ENCODE measurements around the gene LRRC61.
A peak's percentile ranks its signal among the peaks of the same experiment; 100 is the strongest.
"Not testable (repeated sequence)": the region's sequence is repeated elsewhere in the genome, so short reads cannot be mapped to it uniquely, and the experiment has no call there.

LRRC61 gene

DNA sequence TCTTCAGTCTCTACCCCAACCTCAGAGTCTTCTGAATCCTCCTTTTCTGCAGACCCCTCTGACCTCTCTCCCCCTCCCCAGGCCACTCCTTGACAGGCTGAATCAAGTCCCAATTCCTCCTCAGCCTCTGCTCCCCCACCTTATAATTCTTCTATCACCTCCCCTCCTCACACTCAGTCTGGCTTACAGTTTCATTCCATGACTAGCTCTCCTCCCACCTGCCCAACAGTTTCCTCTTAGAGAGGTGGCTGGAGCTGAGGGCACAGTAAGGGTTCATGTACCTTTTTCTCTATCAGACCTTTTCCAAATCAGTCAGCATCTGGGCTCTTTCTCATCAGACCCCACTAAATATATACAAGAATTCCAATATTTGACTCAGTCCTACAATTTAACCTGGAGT is 14.6 kb upstream of the LRRC61 start:
- no peak for DNase-seq

GRCh38 chr7:150311146-150311545 is 12.0 kb upstream of the LRRC61 start:
- no peak for DNase-seq

DNA sequence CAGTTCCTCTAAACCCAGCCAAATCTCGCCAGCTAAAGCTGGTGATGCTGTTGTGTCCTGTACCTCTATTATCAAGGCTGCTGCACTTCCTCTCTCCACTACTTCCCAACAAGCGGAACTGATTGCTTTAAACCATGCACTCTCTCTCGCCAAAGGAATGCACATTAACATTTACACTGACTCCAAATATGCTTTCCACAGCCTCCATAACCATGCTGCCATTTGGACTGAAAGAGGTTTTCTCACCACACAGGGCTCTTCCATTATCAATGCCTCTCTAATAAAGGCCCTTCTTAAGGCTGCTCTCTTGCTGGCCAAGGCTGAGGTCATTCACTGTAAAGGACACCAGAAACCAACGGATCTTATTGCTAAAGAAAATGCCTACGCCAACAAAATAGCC is 11.4 kb upstream of the LRRC61 start:
- DNase-seq = no peak

- DNase-seq = not testable (repeated sequence)
These were observed 10.3 kb upstream of the LRRC61 start for GRCh38 chr7:150312649-150313366.

GRCh38 chr7:150313367-150313809 is 9.8 kb upstream of the LRRC61 start:
- DNase-seq = no peak

GRCh38 chr7:150313870-150314269 is 9.3 kb upstream of the LRRC61 start:
- no peak for DNase-seq

DNA sequence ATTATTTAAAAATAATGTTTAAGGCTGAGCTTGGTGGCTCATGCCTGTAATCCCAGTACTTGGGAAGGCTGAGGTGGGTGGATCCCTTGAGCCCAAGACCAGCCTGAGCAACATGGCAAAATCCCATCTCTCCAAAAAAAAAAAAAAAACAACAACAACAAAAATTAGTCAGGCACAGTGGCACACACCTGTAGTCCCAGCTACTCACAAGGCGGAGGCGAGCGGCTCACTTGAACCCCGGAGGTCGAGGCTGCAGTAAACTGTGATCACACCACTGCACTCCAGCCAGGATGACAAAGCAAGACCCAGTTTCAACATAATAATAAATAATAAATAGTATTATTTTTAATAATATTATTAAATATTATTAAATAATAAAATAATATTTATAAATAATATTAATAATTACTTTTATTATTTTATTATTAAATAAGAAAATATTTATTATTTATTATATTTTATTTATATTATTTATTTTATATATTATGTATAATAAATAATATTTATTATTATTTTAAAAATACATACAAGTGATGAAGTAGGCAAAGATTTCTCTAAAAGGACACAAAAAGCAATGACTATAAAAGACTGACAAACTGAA is 8.4 kb upstream of the LRRC61 start:
- DNase-seq = no peak

- not testable (repeated sequence) for DNase-seq
These were observed 6.2 kb upstream of the LRRC61 start for GRCh38 chr7:150316987-150317386.

GRCh38 chr7:150317748-150318444 is 5.3 kb upstream of the LRRC61 start:
- DNase-seq = no peak

GRCh38 chr7:150321788-150322113 is 1.4 kb upstream of the LRRC61 start:
- DNase-seq = no peak

DNA sequence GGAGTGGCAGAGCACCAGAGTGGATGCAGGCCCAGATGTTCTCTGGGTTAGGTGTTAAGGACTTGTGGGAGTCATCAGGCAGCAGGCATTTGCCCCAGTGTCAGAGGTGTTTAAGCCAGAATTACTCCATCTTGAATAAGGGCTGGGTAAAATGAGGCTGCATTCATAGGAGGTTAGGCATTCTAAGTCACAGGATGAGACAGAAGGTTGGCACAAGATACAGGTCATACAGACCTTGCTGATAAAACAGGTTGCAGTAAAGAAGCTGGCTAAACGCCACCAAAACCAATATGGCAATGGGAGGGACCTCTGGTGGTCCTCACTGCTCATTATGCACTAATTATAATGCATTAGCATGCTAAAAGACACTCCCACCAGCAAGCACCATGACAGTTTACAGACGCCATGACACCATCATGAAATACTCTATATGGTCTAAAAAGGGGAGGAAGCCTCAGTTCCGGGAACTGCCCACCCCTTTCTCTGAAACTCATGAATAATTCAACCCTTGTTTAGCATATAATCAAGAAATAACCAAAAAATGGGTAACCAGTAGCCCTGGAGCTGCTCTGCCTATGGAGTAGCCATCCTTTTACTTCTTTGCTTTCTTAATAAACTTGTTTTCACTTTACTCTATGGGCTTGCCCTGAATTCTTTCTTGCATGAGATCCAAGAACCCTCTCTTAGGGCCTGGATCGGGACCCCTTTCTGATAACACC is 882 bp upstream of the LRRC61 start:
- DNase-seq = peak; percentile 42

- no peak for DNase-seq
These were observed 672 bp downstream of the LRRC61 start for GRCh38 chr7:150323682-150324372.

- no peak for DNase-seq
These were observed 1.3 kb downstream of the LRRC61 start for GRCh38 chr7:150324373-150324961.

DNA sequence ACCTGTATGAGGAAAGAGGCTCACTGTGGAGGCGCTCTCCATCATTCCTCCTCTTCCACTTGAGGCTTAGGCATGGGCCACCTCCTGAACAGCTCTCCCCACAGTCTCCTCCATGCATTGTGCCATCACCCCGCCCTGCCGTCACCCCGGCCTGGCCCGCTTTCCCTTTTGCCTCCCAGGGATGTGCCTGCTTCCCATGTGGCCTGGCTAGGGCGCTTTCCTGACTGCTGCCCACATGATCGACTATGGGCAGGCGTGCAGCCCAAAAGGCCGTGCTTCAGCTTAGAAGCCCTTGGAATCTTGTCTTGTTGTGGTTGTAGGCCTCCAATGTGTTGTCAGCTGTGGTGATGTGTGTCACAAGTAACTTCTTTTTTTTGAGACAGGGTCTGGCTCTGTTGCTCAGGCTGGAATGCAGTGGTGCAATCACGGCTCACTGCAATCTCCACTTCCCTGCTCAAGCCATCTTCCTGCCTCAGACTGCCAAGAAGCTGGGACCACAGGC is 2.0 kb downstream of the LRRC61 start:
- DNase-seq = no peak

GRCh38 chr7:150325901-150326300 is 2.7 kb downstream of the LRRC61 start:
- no peak for DNase-seq

- DNase-seq = no peak
These were observed 3.6 kb downstream of the LRRC61 start for GRCh38 chr7:150326657-150327268.

GRCh38 chr7:150327308-150327707 is 4.2 kb downstream of the LRRC61 start:
- DNase-seq = no peak

DNA sequence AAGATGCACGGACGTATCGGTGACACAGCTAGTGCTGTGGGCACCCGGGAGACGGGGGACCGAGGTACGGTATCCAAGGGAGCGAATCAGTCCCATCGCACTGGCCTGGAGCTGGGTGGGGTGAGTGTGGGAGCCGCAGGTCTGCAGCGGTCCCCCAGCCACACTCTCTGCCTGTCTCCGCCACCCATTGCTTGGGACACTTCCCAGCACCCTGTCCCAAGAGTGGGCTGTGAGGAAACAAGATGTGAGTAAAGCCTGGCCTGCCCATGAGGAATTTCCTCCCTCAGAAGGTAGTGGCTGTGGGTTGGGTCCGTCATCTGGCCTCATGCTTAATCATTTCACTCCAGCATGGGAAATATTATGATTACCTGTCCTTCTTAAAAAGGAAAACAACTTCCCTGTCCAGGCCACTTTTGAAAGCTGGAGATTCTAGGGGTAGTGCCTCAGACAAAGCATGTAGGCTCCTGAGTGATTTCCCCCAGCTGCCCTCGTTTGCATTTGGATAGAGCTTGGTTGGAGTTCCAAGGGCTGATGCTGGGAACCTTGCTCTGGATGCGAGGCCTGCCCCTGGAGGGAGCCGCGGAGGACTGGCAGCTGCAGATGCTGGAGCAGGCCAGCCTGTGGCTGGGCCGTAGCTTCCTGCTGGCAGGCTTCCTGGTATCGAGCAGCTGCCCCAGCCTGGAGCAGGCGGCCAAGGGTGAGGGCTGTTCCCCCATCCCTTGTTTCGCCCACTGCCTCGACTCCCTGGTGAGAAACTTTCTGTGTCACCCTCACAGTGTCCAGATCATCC is 6.4 kb downstream of the LRRC61 start:
- no peak for DNase-seq

DNA sequence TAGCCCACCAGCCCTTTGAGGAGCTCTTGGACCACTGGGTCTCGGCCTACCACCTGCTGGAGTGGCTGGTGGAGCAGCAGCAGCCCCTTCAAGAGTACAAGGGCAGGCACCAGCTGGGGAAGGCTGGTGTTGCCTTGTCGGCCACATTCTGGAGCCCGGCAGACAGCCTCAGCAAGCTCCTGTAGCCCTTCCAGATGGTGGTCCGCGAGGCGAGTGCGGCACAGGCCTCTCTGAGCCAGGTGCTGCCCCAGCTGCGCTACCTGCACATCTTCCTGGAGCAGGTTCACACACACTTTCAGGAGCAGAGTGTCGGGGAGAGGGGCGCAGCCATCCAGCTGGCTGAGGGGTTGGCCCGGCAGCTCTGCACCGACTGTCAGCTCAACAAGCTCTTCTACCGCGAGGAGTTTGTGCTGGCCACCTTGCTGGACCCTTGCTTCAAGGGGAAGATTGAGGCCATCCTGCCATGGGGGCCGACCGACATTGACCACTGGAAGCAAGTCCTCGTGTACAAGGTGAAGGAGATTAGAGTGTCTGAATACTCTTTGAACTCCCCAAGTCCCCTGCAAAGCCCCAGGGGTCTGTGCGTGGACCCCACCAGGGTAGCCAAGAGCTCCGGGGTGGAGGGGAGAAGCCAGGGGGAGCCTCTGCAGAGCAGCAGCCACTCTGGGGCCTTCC is 7.2 kb downstream of the LRRC61 start:
- DNase-seq = no peak

DNA sequence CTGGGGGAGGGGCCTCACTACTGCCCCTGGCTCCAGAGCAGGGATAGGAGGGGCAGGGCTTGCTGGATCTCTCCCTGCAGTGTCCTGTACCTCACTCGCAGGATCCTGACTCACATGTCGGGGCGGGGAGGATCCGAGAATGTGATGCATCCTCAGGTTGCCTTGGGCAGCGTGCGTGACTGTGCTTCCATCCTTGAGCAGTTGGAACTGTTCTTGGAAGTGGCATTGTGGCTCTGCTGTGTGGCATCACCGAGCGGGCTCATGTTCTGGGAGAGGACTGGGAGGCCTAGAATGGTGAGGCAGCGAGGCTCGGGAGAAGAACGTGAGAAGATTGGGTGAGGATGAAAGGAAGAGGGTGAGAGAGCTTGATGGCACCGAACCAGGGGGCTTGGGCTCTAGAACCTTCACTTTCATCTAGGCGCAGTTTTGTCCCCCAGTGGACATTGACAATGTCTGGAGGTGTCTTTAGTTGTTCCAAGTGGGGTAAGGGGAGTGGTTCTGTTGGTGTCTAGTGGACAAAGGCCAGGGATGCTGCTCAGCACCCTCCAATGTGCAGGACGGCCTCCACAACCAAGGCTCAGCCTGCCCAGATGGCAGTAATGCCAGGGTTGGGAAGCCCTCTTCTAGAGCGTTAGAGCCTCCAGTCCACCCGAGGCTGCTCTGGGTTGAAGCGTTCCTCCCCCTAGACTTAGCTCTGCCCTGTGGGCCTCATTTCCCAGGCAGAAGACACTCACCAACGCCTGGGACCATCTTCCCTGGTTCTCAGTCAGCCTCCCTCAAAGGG is 9.9 kb downstream of the LRRC61 start:
- DNase-seq = no peak

Measured in stimulated activated CD4-positive, alpha-beta T cell treated with anti-CD3 and anti-CD28 coated beads, Interleukin-12 subunit alpha, Interleukin-12 subunit beta, amount 100 ng/mL, for 4 hours (primary cell).